ENCODE data around the gene HOXC10. TPM values are rescaled to one million over a fixed set of nuclear protein-coding genes. Genes with fewer than 3 reads are reported as not detected.

The HOXC10 gene
- polyA plus RNA-seq, 4 donors = 53.9 to 75.6 (median 65.7) TPM

GRCh38 chr12:53963434-53964314 lies 21.3 kb upstream of the HOXC10 start:
- DNase-seq (ENCODE audit: low read depth in 4 of 4, low spot score in 2 of 4) = no peak

GRCh38 chr12:53964315-53964713 lies 20.6 kb upstream of the HOXC10 start:
- DNase-seq (ENCODE audit: low read depth in 4 of 4, low spot score in 2 of 4) = no peak

- no peak for DNase-seq (ENCODE audit: low read depth in 4 of 4, low spot score in 2 of 4)
Observed at GRCh38 chr12:53965281-53966084, 19.5 kb upstream of the HOXC10 start.

GRCh38 chr12:53966085-53966384 lies 18.9 kb upstream of the HOXC10 start:
- no peak for DNase-seq (ENCODE audit: low read depth in 4 of 4, low spot score in 2 of 4)

- no peak for DNase-seq (ENCODE audit: low read depth in 4 of 4, low spot score in 2 of 4)
Observed at GRCh38 chr12:53966385-53967133, 18.4 kb upstream of the HOXC10 start.

GRCh38 chr12:53967421-53967925 lies 17.5 kb upstream of the HOXC10 start:
- no peak for DNase-seq (ENCODE audit: low read depth in 4 of 4, low spot score in 2 of 4)

- DNase-seq (ENCODE audit: low read depth in 4 of 4, low spot score in 2 of 4) = no peak
Observed at GRCh38 chr12:53968214-53969127, 16.5 kb upstream of the HOXC10 start.

- no peak for DNase-seq (ENCODE audit: low read depth in 4 of 4, low spot score in 2 of 4)
Observed at GRCh38 chr12:53969588-53970259, 15.2 kb upstream of the HOXC10 start.

GRCh38 chr12:53970451-53970850 lies 14.5 kb upstream of the HOXC10 start:
- no peak for DNase-seq (ENCODE audit: low read depth in 4 of 4, low spot score in 2 of 4)

- no peak for DNase-seq (ENCODE audit: low read depth in 4 of 4, low spot score in 2 of 4)
Observed at GRCh38 chr12:53971129-53971528, 13.8 kb upstream of the HOXC10 start.

GRCh38 chr12:53971686-53972085 lies 13.3 kb upstream of the HOXC10 start:
- no peak for DNase-seq (ENCODE audit: low read depth in 4 of 4, low spot score in 2 of 4)

GRCh38 chr12:53972152-53972702 lies 12.7 kb upstream of the HOXC10 start:
- DNase-seq (ENCODE audit: low read depth in 4 of 4, low spot score in 2 of 4) = no peak

- DNase-seq (ENCODE audit: low read depth in 4 of 4, low spot score in 2 of 4) = no peak
Observed at GRCh38 chr12:53972722-53973235, 12.2 kb upstream of the HOXC10 start, which contains the start of gene HOXC11. TSS of gene HOXC11 (plus strand) at chr12:53973126. CDS start at chr12:53973242, 116 bp downstream.

- no peak for DNase-seq (ENCODE audit: low read depth in 4 of 4, low spot score in 2 of 4)
Observed at GRCh38 chr12:53973236-53974042, 11.5 kb upstream of the HOXC10 start.

- DNase-seq (ENCODE audit: low read depth in 4 of 4, low spot score in 2 of 4) = no peak
Observed at GRCh38 chr12:53974084-53975063, 10.6 kb upstream of the HOXC10 start, which contains the start of gene HOTAIR. TSS of gene HOTAIR (minus strand) at chr12:53974954.

GRCh38 chr12:53975064-53975471 lies 9.9 kb upstream of the HOXC10 start:
- no peak for DNase-seq (ENCODE audit: low read depth in 4 of 4, low spot score in 2 of 4)

Measured in left renal cortex interstitium (tissue), 4 donors.